Vagina (tissue), 2 donors: ENCODE results near the gene SFI1. TPM values are rescaled to one million over a fixed set of nuclear protein-coding genes. Genes with fewer than 3 reads are reported as not detected.

Experiments
- DNase-seq, 2 donors: peaks; one replicate each; pipeline ENCODE4 v3.0.0-alpha.2; 2017; ENCODE audit errors: extremely low spot score in 2 of 2
- H3K27ac ChIP-seq: fragments of 200-600 bp; sonication (generic); one replicate; pipeline ENCODE4 v1.5.1; 2019
- H3K27me3 ChIP-seq: fragments of 200-600 bp; sonication (generic); one replicate; pipeline ENCODE4 v1.5.1; 2019
- H3K36me3 ChIP-seq, 2 donors: fragments of 200-600 bp; sonication (generic); one replicate each; pipeline ENCODE4 v1.5.1; 2017 to 2019
- H3K4me1 ChIP-seq: fragments of 200-600 bp; sonication (generic); one replicate; pipeline ENCODE4 v1.5.1; 2019
- H3K4me3 ChIP-seq, 2 donors: fragments of 200-600 bp; sonication (generic); 1 replicate in 1 of 2; 2 replicates in 1 of 2; pipeline ENCODE4 v1.5.1; 2016 to 2019
- H3K9me3 ChIP-seq: fragments of 200-600 bp; sonication (generic); one replicate; pipeline ENCODE4 v1.5.1; 2019
- POLR2A ChIP-seq, 2 donors: fragments of 450-650 bp; IDR thresholded peaks; one replicate each; pipeline ENCODE4 v1.6.1; 2017; ENCODE audit warnings: antibody characterized with exemption in 2 of 2, mild to moderate bottlenecking in 2 of 2, moderate library complexity in 2 of 2
- POLR2AphosphoS5 ChIP-seq, 2 donors: sonication (generic); formaldehyde crosslinking; IDR thresholded peaks; one replicate each; pipeline ENCODE4 v1.9.0; 2017; ENCODE audit warnings: antibody characterized with exemption in 2 of 2, mild to moderate bottlenecking in 2 of 2, low read depth in 1 of 2; ENCODE audit not compliant: insufficient read depth in 1 of 2
- intact Hi-C: fragments of 100-400 bp; cut with DNase I; formaldehyde crosslinking; loops from one replicate; pipeline ENCODE4 v1.15.1; 2023
- total RNA-seq: library from RNA; depleted of rRNA; stranded (reverse); fragments of >200 nt; gene quantifications from one replicate; pipeline ENCODE4 v1.2.3, GENCODE V29; 2016
- TF ChIP-seq, protein P1 (sequence below), 3 experiments: fragments of 450-650 bp in 2 of 3; fragments of 200-600 bp in 1 of 3; sonication (generic) in 1 of 3; IDR thresholded peaks; one replicate each; pipeline ENCODE4 v1.5.1; 2017 to 2019; ENCODE audit warnings: antibody characterized with exemption in 3 of 3, mild to moderate bottlenecking in 2 of 3, moderate library complexity in 2 of 3

Gene SFI1
- total RNA-seq, 1 donor from 2014 or later, result 33.6 TPM

GRCh38 chr22:31605851-31606585 is 109.7 kb downstream of the SFI1 start:
- intact Hi-C loops, result no loop called here
- peaks cover 0 to 4% of the 10 kb centered on the region in 2 donors for H3K36me3 ChIP-seq
- no peaks in the 10 kb centered on the region for H3K9me3 ChIP-seq
- no peak for DNase-seq
- peaks cover 14% of the 10 kb centered on the region for H3K4me1 ChIP-seq
- TF ChIP-seq POLR2A (IDR thresholded peaks at IDR 0.05) (no peak), POLR2AphosphoS5 (IDR thresholded peaks at IDR 0.05; ENCODE audit: insufficient read depth in 1 of 2, low read depth in 1 of 2) (no peak)
- TF ChIP-seq, protein P1, sequence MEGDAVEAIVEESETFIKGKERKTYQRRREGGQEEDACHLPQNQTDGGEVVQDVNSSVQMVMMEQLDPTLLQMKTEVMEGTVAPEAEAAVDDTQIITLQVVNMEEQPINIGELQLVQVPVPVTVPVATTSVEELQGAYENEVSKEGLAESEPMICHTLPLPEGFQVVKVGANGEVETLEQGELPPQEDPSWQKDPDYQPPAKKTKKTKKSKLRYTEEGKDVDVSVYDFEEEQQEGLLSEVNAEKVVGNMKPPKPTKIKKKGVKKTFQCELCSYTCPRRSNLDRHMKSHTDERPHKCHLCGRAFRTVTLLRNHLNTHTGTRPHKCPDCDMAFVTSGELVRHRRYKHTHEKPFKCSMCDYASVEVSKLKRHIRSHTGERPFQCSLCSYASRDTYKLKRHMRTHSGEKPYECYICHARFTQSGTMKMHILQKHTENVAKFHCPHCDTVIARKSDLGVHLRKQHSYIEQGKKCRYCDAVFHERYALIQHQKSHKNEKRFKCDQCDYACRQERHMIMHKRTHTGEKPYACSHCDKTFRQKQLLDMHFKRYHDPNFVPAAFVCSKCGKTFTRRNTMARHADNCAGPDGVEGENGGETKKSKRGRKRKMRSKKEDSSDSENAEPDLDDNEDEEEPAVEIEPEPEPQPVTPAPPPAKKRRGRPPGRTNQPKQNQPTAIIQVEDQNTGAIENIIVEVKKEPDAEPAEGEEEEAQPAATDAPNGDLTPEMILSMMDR (IDR thresholded peaks at IDR 0.05), result no peak
- H3K4me3 ChIP-seq, result no peak overlapping the region
- no peaks in the 10 kb centered on the region for H3K27me3 ChIP-seq
- no peak overlapping the region for H3K27ac ChIP-seq

DNA sequence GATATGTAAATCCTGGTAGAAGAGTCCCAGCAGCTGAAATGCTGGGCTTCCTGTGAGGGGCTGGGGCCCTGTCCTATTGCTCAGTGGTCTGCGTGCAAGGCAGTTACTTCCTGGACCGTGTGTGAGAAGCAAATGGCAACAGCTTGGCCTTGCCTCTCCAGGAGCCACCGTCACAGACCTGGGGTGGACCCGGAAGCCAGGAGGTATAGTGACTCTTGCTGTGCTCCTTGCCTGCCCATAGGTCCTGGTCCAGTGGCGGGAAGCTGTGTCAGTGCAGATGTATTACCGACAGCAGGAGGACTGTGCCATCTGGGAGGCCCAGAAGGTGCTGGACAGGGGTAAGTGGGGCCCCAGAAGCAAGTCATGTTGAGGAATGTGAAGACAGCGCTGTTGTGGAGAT is 111.4 kb downstream of the SFI1 start:
- no peak for TF ChIP-seq POLR2A (IDR thresholded peaks at IDR 0.05)
- TF ChIP-seq, protein P1 (IDR thresholded peaks at IDR 0.05), result no peak
- TF ChIP-seq POLR2AphosphoS5 (IDR thresholded peaks at IDR 0.05; ENCODE audit: insufficient read depth in 1 of 2, low read depth in 1 of 2), result no peak
- no peaks in the 10 kb centered on the region for H3K27me3 ChIP-seq
- H3K27ac ChIP-seq, result no peak overlapping the region
- DNase-seq, result no peak
- intact Hi-C loops, result no loop called here
- peaks cover 6% of the 10 kb centered on the region for H3K4me1 ChIP-seq
- no peak overlapping the region for H3K4me3 ChIP-seq
- H3K9me3 ChIP-seq, result no peaks in the 10 kb centered on the region
- no peaks in the 10 kb centered on the region for H3K36me3 ChIP-seq

- DNase-seq, result no peak
- Histone ChIP-seq H3K36me3 (no peaks in the 10 kb centered on the region), H3K4me1 (peaks cover 4% of the 10 kb centered on the region), H3K9me3 (no peaks in the 10 kb centered on the region), H3K27me3 (no peaks in the 10 kb centered on the region), H3K27ac (no peak overlapping the region), H3K4me3 (no peak overlapping the region)
- intact Hi-C loops, result no loop called here
- TF ChIP-seq POLR2A (IDR thresholded peaks at IDR 0.05) (no peak), POLR2AphosphoS5 (IDR thresholded peaks at IDR 0.05; ENCODE audit: insufficient read depth in 1 of 2, low read depth in 1 of 2) (no peak)
- TF ChIP-seq, protein P1 (IDR thresholded peaks at IDR 0.05), result no peak
These were observed 113.4 kb downstream of the SFI1 start for GRCh38 chr22:31609716-31610115.

DNA sequence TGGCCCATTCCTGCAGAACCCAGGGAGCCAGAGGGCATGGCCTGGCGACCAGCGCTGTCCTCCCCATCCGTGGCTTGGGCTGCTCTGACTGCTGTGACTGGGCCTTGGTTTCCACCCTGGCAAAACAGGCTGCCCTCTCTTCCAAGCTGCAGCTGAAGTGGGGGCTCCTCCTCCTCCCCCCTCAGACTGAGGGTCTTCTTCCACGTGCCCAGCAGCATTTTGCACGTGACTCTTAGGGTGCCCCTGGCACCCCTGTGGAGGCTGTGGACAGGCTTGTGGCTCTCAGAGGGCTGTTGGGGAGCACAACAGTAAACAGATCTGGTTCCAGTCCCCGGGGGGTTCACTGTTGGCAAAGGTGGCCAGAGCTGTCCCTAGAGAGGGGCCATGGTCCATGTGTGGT is 114.3 kb downstream of the SFI1 start:
- intact Hi-C loops, result no loop called here
- Histone ChIP-seq H3K4me3 (no peak overlapping the region), H3K27me3 (no peaks in the 10 kb centered on the region), H3K4me1 (peaks cover 4% of the 10 kb centered on the region), H3K36me3 (no peaks in the 10 kb centered on the region), H3K9me3 (no peaks in the 10 kb centered on the region), H3K27ac (no peak overlapping the region)
- TF ChIP-seq, protein P1 (IDR thresholded peaks at IDR 0.05), result no peak
- TF ChIP-seq POLR2AphosphoS5 (IDR thresholded peaks at IDR 0.05; ENCODE audit: insufficient read depth in 1 of 2, low read depth in 1 of 2) (no peak), POLR2A (IDR thresholded peaks at IDR 0.05) (no peak)
- no peak for DNase-seq

DNA sequence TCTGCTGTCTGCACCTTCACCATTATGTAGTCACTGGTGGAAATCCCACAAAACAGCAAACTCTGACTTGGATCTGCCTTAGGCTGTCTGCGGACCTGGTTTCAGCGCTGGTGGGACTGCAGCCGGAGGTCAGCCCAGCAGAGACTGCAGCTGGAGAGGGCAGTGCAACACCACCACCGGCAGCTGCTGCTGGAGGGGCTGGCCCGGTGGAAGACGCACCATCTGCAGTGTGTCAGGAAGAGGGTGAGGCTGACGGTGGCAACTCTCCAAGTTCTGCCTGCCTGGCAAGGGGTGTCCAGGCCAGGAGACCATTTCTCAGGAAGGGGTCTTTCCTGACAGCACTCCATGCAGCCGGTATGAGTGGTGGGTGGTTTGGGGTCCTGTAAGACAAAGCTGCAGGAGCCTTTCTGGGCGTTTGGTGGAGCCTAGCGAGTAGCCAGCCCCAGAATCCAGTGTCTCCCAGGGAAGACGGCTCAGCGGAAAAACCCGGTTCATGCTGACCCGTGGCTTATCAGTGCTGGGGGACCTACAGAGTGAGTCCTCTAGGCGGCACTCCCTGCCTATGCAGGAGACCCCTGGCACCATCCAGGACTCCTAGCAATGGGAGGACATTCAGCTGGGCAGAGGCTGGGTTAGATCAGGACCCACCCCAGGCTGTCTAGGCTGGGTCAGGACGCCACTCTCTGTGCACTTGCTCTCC is 114.9 kb downstream of the SFI1 start:
- intact Hi-C loops, result no loop called here
- DNase-seq, result no peak
- TF ChIP-seq POLR2AphosphoS5 (IDR thresholded peaks at IDR 0.05; ENCODE audit: insufficient read depth in 1 of 2, low read depth in 1 of 2) (no peak), POLR2A (IDR thresholded peaks at IDR 0.05) (no peak)
- TF ChIP-seq, protein P1 (IDR thresholded peaks at IDR 0.05), result no peak
- Histone ChIP-seq H3K36me3 (no peaks in the 10 kb centered on the region), H3K4me1 (peaks cover 4% of the 10 kb centered on the region), H3K4me3 (no peak overlapping the region), H3K27me3 (no peaks in the 10 kb centered on the region), H3K9me3 (no peaks in the 10 kb centered on the region), H3K27ac (no peak overlapping the region)
